Measurements from ENCODE around the gene CENPT.

- TF ChIP-seq CTCF (conservative IDR thresholded peaks at IDR 0.05; ENCODE audit: low read length) (no peak), EZH2phosphoT487 (IDR thresholded peaks at IDR 0.05; ENCODE audit: borderline replicate concordance, low read depth, low read length) (no peak)
Observed at GRCh38 chr16:67807148-67807682, 40.3 kb downstream of the CENPT start.
